T follicular helper cell (primary cell): ENCODE results near the gene DAZAP1.

Source experiments
- DNase-seq: peaks from one replicate; pipeline ENCODE4 v3.0.0-alpha.2; 2020; ENCODE audit warnings: low read depth

Gene DAZAP1

GRCh38 chr19:1457892-1458291, 50.5 kb downstream of the DAZAP1 start:
- no peak for DNase-seq

- DNase-seq, result no peak
Observed at GRCh38 chr19:1459479-1459878, 52.1 kb downstream of the DAZAP1 start.

GRCh38 chr19:1460033-1460995, 52.9 kb downstream of the DAZAP1 start:
- DNase-seq, result no peak

- DNase-seq, result no peak
Observed at GRCh38 chr19:1461862-1462261, 54.5 kb downstream of the DAZAP1 start.

DNA sequence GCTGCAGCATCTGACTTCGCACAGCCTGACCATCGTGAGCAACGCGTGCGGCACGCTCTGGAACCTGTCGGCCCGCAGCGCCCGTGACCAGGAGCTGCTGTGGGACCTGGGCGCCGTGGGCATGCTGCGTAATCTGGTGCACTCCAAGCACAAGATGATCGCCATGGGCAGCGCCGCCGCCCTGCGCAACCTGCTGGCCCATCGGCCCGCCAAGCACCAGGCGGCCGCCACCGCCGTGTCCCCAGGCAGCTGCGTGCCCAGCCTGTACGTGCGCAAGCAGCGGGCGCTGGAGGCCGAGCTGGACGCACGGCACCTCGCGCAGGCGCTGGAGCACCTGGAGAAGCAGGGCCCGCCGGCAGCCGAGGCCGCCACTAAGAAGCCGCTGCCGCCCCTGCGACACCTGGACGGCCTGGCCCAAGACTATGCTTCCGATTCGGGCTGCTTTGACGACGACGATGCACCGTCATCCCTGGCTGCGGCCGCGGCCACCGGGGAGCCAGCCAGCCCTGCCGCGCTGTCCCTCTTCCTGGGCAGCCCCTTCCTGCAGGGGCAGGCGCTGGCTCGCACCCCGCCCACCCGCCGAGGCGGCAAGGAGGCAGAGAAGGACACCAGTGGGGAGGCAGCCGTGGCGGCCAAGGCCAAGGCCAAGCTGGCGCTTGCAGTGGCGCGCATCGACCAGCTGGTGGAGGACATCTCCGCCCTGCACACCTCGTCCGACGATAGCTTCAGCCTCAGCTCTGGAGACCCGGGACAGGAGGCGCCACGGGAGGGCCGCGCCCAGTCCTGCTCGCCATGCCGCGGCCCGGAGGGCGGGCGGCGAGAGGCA, 58.0 kb downstream of the DAZAP1 start:
- DNase-seq, result no peak

- no peak for DNase-seq
Observed at GRCh38 chr19:1466018-1466460, 58.7 kb downstream of the DAZAP1 start.

GRCh38 chr19:1466461-1467214, 59.3 kb downstream of the DAZAP1 start:
- no peak for DNase-seq

GRCh38 chr19:1467215-1467489, 59.8 kb downstream of the DAZAP1 start:
- DNase-seq, result no peak

- no peak for DNase-seq
Observed at GRCh38 chr19:1467490-1468273, 60.3 kb downstream of the DAZAP1 start.

DNA sequence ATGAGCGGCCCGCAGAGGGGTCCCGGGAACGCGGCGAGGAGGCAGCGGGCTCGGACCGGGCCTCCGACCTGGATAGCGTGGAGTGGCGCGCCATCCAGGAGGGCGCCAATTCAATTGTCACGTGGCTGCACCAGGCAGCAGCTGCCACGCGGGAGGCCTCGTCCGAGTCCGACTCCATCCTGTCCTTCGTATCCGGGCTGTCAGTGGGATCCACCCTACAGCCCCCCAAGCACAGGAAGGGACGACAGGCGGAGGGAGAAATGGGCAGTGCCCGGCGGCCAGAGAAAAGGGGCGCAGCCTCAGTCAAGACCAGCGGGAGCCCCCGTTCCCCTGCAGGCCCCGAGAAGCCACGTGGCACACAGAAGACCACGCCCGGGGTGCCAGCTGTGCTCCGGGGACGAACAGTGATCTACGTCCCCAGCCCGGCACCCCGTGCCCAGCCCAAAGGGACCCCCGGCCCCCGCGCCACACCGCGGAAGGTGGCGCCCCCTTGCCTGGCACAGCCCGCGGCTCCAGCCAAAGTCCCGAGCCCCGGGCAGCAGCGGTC, 61.0 kb downstream of the DAZAP1 start:
- no peak for DNase-seq

DNA sequence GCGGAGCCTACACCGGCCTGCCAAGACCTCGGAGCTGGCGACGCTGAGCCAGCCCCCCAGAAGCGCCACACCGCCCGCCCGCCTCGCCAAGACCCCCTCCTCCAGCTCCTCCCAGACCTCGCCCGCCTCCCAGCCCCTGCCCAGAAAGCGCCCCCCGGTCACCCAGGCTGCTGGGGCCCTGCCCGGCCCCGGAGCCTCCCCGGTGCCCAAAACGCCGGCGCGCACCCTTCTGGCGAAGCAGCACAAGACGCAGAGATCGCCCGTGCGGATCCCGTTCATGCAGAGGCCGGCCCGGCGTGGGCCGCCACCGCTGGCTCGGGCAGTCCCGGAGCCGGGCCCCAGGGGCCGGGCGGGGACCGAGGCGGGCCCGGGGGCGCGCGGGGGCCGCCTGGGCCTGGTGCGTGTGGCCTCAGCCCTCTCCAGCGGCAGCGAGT, 61.5 kb downstream of the DAZAP1 start:
- DNase-seq, result no peak

DNA sequence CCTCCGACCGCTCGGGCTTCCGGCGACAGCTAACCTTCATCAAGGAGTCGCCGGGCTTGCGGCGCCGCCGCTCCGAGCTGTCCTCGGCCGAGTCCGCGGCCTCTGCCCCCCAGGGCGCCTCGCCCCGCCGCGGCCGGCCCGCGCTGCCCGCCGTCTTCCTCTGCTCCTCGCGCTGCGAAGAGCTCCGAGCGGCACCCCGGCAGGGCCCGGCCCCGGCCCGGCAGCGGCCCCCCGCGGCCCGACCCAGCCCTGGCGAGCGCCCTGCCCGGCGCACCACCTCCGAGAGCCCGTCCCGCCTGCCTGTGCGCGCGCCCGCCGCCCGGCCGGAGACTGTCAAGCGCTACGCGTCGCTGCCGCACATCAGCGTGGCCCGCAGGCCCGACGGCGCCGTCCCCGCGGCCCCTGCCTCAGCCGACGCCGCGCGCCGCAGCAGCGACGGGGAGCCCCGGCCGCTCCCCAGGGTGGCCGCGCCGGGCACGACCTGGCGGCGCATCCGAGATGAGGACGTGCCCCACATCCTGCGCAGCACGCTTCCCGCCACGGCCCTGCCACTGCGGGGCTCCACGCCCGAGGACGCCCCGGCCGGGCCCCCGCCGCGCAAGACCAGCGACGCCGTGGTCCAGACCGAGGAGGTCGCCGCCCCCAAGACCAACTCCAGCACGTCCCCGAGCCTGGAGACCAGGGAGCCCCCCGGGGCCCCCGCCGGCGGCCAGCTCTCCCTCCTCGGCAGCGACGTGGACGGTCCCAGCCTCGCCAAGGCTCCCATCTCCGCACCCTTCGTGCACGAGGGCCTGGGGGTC, 62.1 kb downstream of the DAZAP1 start:
- no peak for DNase-seq

GRCh38 chr19:1470055-1470304, 62.6 kb downstream of the DAZAP1 start:
- no peak for DNase-seq

GRCh38 chr19:1470305-1471009, 63.1 kb downstream of the DAZAP1 start:
- DNase-seq, result peak; percentile 59

DNA sequence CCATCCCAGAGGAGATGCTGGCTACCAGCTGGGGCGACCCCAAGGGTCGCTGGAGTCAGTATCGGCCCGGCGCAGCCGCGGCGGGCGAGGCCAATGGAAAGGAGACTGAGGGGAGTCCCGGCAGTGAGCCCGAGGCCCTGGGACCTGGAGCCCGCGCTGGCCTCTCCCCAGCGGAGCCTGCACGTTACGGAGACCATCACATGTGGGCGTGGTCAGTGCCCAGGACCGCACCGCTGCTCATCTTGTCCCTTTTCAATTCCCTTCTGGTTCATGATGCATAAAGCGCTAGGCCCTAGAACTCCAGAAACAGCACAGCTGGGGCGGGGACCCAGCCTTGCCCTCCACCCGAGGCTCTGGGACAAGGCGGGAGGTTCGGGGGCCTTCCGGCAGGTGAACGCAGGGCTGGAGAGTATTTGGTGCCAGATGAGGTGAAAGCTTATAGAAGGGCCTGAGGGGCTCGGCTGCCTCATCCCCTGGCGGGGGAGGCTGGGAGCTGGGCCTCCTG, 63.7 kb downstream of the DAZAP1 start:
- no peak for DNase-seq

DNA sequence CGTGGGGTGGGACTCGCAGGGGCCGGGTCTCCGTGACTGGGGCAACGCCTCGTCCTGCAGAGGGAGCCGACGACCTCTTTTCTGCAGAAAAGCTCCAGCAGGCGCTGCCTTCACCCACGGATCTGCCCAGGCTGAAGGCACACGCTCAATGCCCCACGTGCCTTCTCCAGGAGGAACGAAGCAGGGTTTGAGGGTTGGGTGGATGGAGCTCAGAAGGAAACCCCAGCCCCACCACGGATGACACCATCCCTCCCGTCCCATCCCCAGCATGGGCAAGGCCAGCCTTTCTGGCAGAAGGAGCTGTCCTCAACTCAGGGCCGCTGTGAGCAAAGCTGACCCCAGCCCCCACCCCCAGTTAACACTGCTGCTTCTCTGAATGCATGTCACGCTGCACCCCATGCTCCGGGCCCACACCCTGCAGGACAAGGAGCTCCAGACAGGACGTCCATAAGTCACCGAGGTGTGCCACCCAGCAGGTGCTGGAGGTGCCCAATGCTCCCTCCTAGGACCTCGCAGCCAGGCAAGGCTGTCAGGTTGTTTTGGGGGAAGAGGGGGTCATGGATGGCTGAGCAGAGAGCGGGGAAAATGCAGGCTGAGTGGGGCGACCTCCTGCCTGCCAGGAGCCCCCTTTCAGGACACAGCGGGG, 64.3 kb downstream of the DAZAP1 start:
- DNase-seq, result no peak

GRCh38 chr19:1472231-1473084, 65.1 kb downstream of the DAZAP1 start:
- DNase-seq, result no peak
